WI38 (cell line): ENCODE results near the gene PTAR1.

ENCODE experiments used
- H3K4me3 ChIP-seq: 2 replicates; pipeline ENCODE4 v1.5.1; 2011; ENCODE audit warnings: low read depth, mild to moderate bottlenecking, control low read depth, low read length
- CTCF ChIP-seq: IDR thresholded peaks from 2 replicates; pipeline ENCODE4 v1.5.1; 2012; ENCODE audit warnings: low read depth, mild to moderate bottlenecking, control low read depth, low read length

PTAR1 gene

GRCh38 chr9:69674112-69674685 is 85.6 kb downstream of the PTAR1 start:
- H3K4me3 ChIP-seq = no peak overlapping the region
- TF ChIP-seq CTCF = no peak

- peak overlapping the region; percentile 68 for H3K4me3 ChIP-seq
- TF ChIP-seq CTCF = no peak
Observed at GRCh38 chr9:69673311-69673640, 86.5 kb downstream of the PTAR1 start.

- H3K4me3 ChIP-seq = peak overlapping the region; percentile 68
- peak; percentile 78 for TF ChIP-seq CTCF
Observed at GRCh38 chr9:69672596-69673310, 87.1 kb downstream of the PTAR1 start.

- peak within 1 kb of the TSS; percentile 83 for H3K4me3 ChIP-seq
- TF ChIP-seq CTCF = no peak
Observed at GRCh38 chr9:69671879-69672595, 87.8 kb downstream of the PTAR1 start, which contains the start of gene APBA1. Gene APBA1, minus strand, starts transcription at chr9:69672371.

- peak overlapping the region; percentile 83 for H3K4me3 ChIP-seq
- TF ChIP-seq CTCF = no peak
Observed at GRCh38 chr9:69671311-69671878, 88.4 kb downstream of the PTAR1 start.

GRCh38 chr9:69667306-69667705 is 92.5 kb downstream of the PTAR1 start:
- no peak overlapping the region for H3K4me3 ChIP-seq
- TF ChIP-seq CTCF = no peak

GRCh38 chr9:69660304-69660703 is 99.5 kb downstream of the PTAR1 start:
- TF ChIP-seq CTCF = no peak

More at GRCh38 chr9:69660304-69660703, 99.5 kb downstream of the PTAR1 start:
- no peak overlapping the region for H3K4me3 ChIP-seq
